Karpas-422 (cell line): ENCODE results near the gene FRRS1L. TPM values are rescaled to one million over a fixed set of nuclear protein-coding genes. Genes with fewer than 3 reads are reported as not detected.
"Not testable (repeated sequence)": the region's sequence is repeated elsewhere in the genome, so short reads cannot be mapped to it uniquely, and the experiment has no call there.

Source experiments
- DNase-seq: peaks from one replicate; pipeline ENCODE4 v3.0.0-alpha.2; 2015
- H2AFZ ChIP-seq: fragments of 200-600 bp; sonication (generic); 2 replicates; pipeline ENCODE4 v1.6.1; 2014; ENCODE audit warnings: antibody characterized with exemption, low read length, mixed read lengths
- H3K27ac ChIP-seq: fragments of 200-600 bp; sonication (generic); 2 replicates; pipeline ENCODE4 v1.5.1; 2014; ENCODE audit warnings: mild to moderate bottlenecking, low read length, moderate library complexity
- H3K27me3 ChIP-seq: fragments of 200-600 bp; sonication (generic); 2 replicates; pipeline ENCODE4 v1.6.1; 2014; ENCODE audit warnings: low read length, mixed read lengths
- H3K36me3 ChIP-seq: fragments of 200-600 bp; sonication (generic); 2 replicates; pipeline ENCODE4 v1.6.1; 2014; ENCODE audit warnings: low read length, mixed read lengths; ENCODE audit not compliant: insufficient read depth
- H3K4me1 ChIP-seq: fragments of 200-600 bp; sonication (generic); 2 replicates; pipeline ENCODE4 v1.6.1; 2014; ENCODE audit warnings: mild to moderate bottlenecking, low read length, mixed read lengths
- H3K4me2 ChIP-seq: fragments of 200-600 bp; sonication (generic); 2 replicates; pipeline ENCODE4 v1.6.1; 2014; ENCODE audit warnings: low read length, low read depth, mild to moderate bottlenecking; ENCODE audit not compliant: poor library complexity, severe bottlenecking
- H3K4me3 ChIP-seq: fragments of 200-600 bp; sonication (generic); 2 replicates; pipeline ENCODE4 v1.5.1; 2014; ENCODE audit warnings: mild to moderate bottlenecking, antibody characterized with exemption, low read length, mixed read lengths
- H3K79me2 ChIP-seq: fragments of 200-600 bp; sonication (generic); 2 replicates; pipeline ENCODE4 v1.6.1; 2014; ENCODE audit warnings: mild to moderate bottlenecking, low read length, mixed read lengths
- H3K9ac ChIP-seq: fragments of 200-600 bp; sonication (generic); 2 replicates; pipeline ENCODE4 v1.6.0; 2014; ENCODE audit warnings: low read length
- H3K9me2 ChIP-seq: fragments of 200-600 bp; sonication (generic), shearing (Covaris generic); replicated peaks from 2 replicates; pipeline ENCODE4 v1.6.0; 2014; ENCODE audit warnings: mild to moderate bottlenecking, low read length, moderate library complexity; ENCODE audit not compliant: insufficient read depth
- H3K9me3 ChIP-seq: fragments of 300-700, 200-600 bp; sonication (generic); 2 replicates; pipeline ENCODE4 v1.6.1; 2014; ENCODE audit warnings: low read length, mixed read lengths
- H4K20me1 ChIP-seq: fragments of 200-600 bp; sonication (generic); 2 replicates; pipeline ENCODE4 v1.6.1; 2014; ENCODE audit warnings: mild to moderate bottlenecking, antibody characterized with exemption, low read length, low read depth; ENCODE audit not compliant: insufficient read depth
- total RNA-seq: library from RNA; depleted of rRNA; stranded (reverse); fragments of >200 nt; shearing (Covaris generic); gene quantifications from 2 replicates; pipeline ENCODE4 v1.2.3, GENCODE V29; 2014; ENCODE audit warnings: low replicate concordance

Gene FRRS1L
- total RNA-seq, 1 experiment from 2014 or later: not detected

DNA sequence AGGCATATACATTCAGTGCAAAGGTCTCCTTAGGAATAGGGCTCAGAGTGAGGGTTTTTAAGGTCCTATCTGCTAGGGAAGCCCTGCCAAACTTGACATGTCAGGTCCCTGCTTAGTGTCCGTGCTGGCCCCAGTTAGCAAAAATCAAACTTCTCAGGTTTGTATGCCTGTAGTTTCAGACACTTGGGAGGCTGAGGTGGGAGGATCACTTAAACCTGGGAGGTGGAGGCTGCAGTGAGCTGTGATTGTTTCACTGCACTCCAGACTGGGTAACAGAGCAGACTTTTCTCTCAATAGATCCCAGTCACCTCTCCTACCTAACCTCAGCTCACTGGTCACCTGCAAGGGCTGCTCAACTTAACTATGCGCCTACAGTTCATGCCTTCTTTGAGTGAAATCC lies 28.6 kb downstream of the FRRS1L start:
- no peak overlapping the region for H3K4me3 ChIP-seq
- DNase-seq: no peak
- no peaks in the 10 kb centered on the region for H3K27me3 ChIP-seq
- H4K20me1 ChIP-seq: no peaks in the 10 kb centered on the region
- H3K9me2 ChIP-seq: no peaks in the 10 kb centered on the region
- no peaks in the 10 kb centered on the region for H3K4me1 ChIP-seq
- no peak overlapping the region for H2AFZ ChIP-seq
- H3K27ac ChIP-seq: no peak overlapping the region
- H3K9me3 ChIP-seq: no peaks in the 10 kb centered on the region
- H3K36me3 ChIP-seq: no peaks in the 10 kb centered on the region
- no peak overlapping the region for H3K9ac ChIP-seq
- no peaks in the 10 kb centered on the region for H3K79me2 ChIP-seq
- H3K4me2 ChIP-seq: no peak overlapping the region

DNA sequence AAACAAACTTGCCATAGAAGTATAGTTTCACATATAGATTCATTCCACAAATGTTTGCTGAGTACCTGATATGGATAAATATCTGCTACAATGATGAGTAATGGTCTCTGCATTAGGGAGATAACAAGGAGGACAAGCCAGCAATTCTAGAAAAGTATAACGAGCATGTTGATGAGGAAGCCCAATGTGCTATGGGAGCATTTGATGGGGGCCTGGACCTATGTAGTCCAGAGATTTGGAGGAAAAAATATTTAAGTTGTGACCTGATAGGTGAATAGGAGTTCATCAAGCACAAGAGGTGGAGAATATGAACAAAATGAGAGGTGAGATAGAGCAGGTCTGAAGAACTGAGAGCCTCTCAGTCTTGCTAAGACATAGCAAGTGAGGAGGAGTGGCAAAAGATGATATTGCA lies 32.9 kb downstream of the FRRS1L start:
- Histone ChIP-seq H3K9me2 (no peaks in the 10 kb centered on the region), H4K20me1 (no peaks in the 10 kb centered on the region), H3K79me2 (no peaks in the 10 kb centered on the region), H3K27me3 (no peaks in the 10 kb centered on the region), H3K27ac (no peak overlapping the region), H3K36me3 (no peaks in the 10 kb centered on the region), H3K4me1 (no peaks in the 10 kb centered on the region), H3K9me3 (no peaks in the 10 kb centered on the region), H3K9ac (no peak overlapping the region), H3K4me2 (no peak overlapping the region), H3K4me3 (no peak overlapping the region), H2AFZ (no peak overlapping the region)
- no peak for DNase-seq

DNA sequence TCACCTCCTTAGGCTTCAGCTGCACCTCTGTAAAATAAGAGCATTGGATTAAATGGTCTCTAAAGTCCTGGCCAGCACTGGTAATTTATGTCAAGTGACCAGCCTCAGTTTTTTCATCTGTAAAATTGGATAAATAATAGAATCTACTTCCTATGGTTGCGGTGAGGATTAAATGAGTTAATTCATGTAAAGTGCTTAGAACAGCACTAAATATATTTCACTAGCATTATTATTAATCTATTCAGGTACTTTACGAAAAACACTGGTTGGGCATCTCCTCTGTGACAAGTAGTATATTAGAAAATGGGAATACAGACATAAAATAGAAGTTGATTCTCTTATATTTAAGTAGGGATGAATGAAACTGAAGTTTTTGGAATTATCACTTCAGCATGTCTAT lies 33.5 kb downstream of the FRRS1L start:
- Histone ChIP-seq H3K9me3 (no peaks in the 10 kb centered on the region), H4K20me1 (no peaks in the 10 kb centered on the region), H3K9ac (no peak overlapping the region), H3K9me2 (no peaks in the 10 kb centered on the region), H3K27me3 (no peaks in the 10 kb centered on the region), H3K4me3 (no peak overlapping the region), H3K27ac (no peak overlapping the region), H3K36me3 (no peaks in the 10 kb centered on the region), H3K79me2 (no peaks in the 10 kb centered on the region), H3K4me2 (no peak overlapping the region), H2AFZ (no peak overlapping the region), H3K4me1 (no peaks in the 10 kb centered on the region)
- no peak for DNase-seq

DNA sequence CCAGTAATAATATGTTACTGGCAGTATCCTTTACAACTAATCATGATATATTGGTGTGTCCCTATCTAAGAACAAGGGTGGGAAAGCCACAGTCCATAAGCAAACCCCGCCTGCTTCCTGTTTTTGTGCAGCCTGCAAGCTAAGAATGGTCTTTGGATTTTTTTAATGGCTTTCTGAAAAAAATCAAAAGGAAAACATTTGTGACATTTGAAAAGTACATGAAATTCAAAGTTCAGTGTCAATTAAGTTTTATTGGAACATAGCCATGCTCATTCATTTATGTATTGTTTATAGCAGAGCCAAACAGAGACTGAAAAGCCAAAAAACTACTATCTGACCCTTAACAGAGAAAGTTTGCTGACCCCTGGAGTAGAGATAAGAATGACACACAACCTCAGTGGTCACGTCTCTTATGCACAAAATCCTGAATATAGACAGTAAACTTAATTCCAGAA lies 34.5 kb downstream of the FRRS1L start:
- no peaks in the 10 kb centered on the region for H3K79me2 ChIP-seq
- H3K4me3 ChIP-seq: no peak overlapping the region
- no peaks in the 10 kb centered on the region for H3K9me2 ChIP-seq
- no peaks in the 10 kb centered on the region for H4K20me1 ChIP-seq
- no peak overlapping the region for H3K4me2 ChIP-seq
- no peaks in the 10 kb centered on the region for H3K36me3 ChIP-seq
- H3K9ac ChIP-seq: no peak overlapping the region
- H3K27ac ChIP-seq: no peak overlapping the region
- H3K9me3 ChIP-seq: no peaks in the 10 kb centered on the region
- no peaks in the 10 kb centered on the region for H3K27me3 ChIP-seq
- no peak for DNase-seq
- no peaks in the 10 kb centered on the region for H3K4me1 ChIP-seq
- H2AFZ ChIP-seq: no peak overlapping the region

DNA sequence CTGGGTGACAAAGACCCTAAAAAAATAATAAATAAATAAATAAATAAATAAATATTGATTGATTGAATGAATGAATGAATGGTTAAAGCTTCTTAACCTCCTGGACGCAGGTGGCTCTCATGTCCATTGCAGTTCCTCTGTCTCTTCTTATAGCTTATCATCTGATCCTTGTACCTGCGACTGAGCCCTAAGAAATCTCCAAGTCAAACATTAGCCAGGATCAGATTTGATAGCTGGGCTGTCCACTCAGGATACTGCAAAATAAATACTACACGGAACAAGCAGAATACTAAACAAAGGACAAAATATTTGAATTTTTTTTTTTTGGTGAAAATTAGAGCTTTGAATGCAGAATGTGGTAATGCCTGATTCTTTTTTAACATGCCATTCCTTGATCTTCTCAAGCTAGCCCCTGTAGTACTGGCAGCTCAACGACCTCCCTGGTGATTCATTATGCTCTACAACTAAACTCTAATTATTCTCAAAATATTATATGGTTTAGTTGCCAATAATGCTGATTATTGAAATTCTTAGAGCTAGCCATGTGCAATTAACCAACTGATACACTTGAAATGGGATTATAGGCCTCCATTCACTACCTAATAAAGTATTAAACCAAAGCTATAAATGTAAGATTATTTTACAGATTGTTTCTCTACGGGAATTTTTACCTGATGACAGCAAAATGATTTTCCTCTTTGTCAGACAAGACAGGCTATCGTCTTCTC lies 37.4 kb downstream of the FRRS1L start:
- Histone ChIP-seq H3K9me2 (no peaks in the 10 kb centered on the region), H4K20me1 (no peaks in the 10 kb centered on the region), H3K4me1 (no peaks in the 10 kb centered on the region), H3K9me3 (no peaks in the 10 kb centered on the region), H3K9ac (no peak overlapping the region), H3K4me3 (no peak overlapping the region), H3K4me2 (no peak overlapping the region), H3K27me3 (no peaks in the 10 kb centered on the region), H3K36me3 (no peaks in the 10 kb centered on the region), H3K79me2 (no peaks in the 10 kb centered on the region), H3K27ac (no peak overlapping the region), H2AFZ (no peak overlapping the region)
- no peak for DNase-seq

DNA sequence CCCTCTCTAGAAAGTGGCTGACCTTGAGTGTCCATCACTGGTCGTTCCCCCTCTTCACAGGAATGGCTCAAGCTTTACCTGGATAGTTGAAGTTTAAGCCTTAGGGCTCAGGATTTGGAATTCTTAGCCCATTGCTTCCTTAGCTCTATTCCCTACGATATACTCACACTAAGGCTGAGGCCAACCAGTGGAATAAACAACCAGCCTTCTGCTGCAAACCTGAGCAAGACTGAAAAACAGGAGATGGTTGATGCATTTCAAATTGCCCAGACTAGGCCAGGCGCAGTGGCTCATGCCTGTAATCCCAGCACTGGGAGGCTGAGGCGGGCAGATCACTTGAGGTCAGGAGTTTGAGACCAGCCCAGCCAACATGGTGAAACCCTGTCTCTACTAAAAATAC lies 40.4 kb downstream of the FRRS1L start:
- DNase-seq, H3K4me3 ChIP-seq, H3K27ac ChIP-seq, H3K4me2 ChIP-seq, H3K79me2 ChIP-seq, H3K9me3 ChIP-seq, H2AFZ ChIP-seq, H3K9ac ChIP-seq, H3K27me3 ChIP-seq, H4K20me1 ChIP-seq, H3K9me2 ChIP-seq, H3K36me3 ChIP-seq: not testable (repeated sequence)
- peaks cover 11% of the 10 kb centered on the region for H3K4me1 ChIP-seq

DNA sequence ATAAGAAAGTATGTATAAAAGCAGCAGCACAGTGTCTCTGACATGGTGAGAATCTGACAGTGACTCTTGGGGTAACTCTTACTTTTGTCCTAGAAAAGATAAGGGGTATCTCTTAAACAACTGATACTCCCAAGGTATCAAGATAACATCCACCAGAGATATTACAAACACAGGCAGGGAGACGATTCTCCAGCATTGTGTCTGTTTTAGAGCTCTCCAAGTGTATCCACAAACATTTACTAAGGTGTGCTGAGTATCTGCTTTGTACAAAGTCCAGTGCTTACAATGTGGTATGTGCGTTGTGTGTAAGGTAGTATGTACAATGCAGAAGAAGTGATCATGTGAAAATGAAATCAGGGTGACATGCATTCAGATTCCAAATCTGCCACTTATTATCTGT lies 42.9 kb downstream of the FRRS1L start:
- no peak for DNase-seq
- H3K4me2 ChIP-seq: no peak overlapping the region
- peaks cover 20% of the 10 kb centered on the region for H3K4me1 ChIP-seq
- no peak overlapping the region for H3K9ac ChIP-seq
- peak overlapping the region; percentile 9; the same call in 1 of the 2 replicates for H2AFZ ChIP-seq
- no peaks in the 10 kb centered on the region for H3K36me3 ChIP-seq
- H3K27me3 ChIP-seq: no peaks in the 10 kb centered on the region
- no peak overlapping the region for H3K27ac ChIP-seq
- no peaks in the 10 kb centered on the region for H3K9me3 ChIP-seq
- peaks cover under 1% of the 10 kb centered on the region; the same call in 1 of the 2 replicates for H4K20me1 ChIP-seq
- peaks cover 6% of the 10 kb centered on the region for H3K79me2 ChIP-seq
- no peak overlapping the region for H3K4me3 ChIP-seq
- no peaks in the 10 kb centered on the region for H3K9me2 ChIP-seq

DNA sequence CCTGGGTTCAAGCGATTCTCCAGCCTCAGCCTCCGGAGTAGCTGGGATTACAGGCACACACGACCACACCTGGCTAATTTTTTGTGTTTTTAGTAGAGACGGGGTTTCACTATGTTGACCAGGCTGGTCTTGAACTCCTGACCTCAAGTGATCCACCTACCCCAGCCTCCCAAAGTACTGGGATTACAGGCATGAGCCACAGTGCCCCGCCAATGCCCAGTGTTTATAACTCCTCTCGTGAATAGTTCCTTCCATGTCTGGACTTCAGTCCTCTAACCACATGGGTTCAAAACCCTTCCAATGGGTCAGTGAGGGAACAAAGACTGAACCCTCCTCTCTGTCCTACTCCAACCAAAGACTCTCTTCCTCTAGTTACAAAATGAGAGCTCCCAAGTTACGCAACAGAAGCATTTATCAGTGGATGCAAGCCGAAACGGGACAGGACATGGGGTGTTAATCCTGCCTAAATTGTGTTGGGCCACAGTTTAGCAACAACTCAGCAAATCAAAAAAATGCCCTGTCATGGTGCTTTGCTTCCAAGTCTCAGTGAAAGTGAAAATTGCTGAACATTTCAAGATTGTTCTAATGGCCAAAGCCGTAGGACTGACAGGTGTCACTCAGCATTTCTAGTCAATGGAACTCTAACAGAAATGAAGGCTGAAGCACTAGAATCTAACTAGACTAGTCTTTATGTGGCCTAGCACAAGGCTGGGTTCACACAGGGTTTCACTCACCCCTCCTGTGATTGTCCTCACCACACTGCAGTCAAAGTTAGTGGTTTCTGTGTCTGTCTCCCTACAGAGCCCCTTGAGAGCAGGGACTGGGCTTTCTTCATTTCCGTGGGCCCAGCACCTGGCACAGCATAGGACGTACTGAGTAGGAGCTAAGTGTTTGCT lies 44.1 kb downstream of the FRRS1L start:
- H3K4me1 ChIP-seq: peaks cover 25% of the 10 kb centered on the region
- no peaks in the 10 kb centered on the region for H3K9me2 ChIP-seq
- H3K36me3 ChIP-seq: no peaks in the 10 kb centered on the region
- no peak overlapping the region for H3K27ac ChIP-seq
- peaks cover 17% of the 10 kb centered on the region for H3K79me2 ChIP-seq
- H3K9ac ChIP-seq: peak overlapping the region; percentile 19; the same call in 1 of the 2 replicates
- no peak overlapping the region for H3K4me3 ChIP-seq
- H3K4me2 ChIP-seq: no peak overlapping the region
- no peaks in the 10 kb centered on the region for H3K9me3 ChIP-seq
- no peaks in the 10 kb centered on the region for H3K27me3 ChIP-seq
- peaks cover 12% of the 10 kb centered on the region for H4K20me1 ChIP-seq
- no peak for DNase-seq
- peak overlapping the region; percentile 28; the same call in 1 of the 2 replicates for H2AFZ ChIP-seq
